HepG2 (cell line): ENCODE results near the gene SMIM24. TPM values are rescaled to one million over a fixed set of nuclear protein-coding genes. Genes with fewer than 3 reads are reported as not detected.
A peak's percentile ranks its signal among the peaks of the same experiment; 100 is the strongest.

ENCODE experiments used
- BRD4 ChIP-seq: sonication (generic); formaldehyde crosslinking; IDR thresholded peaks from 2 replicates; pipeline ENCODE4 v1.4.0; 2020; ENCODE audit warnings: missing genetic modification reagents
- KDM6A ChIP-seq: IDR thresholded peaks from 2 replicates; pipeline ENCODE4 v1.6.1; 2016; ENCODE audit warnings: low read depth
- MEIS1 ChIP-seq: sonication (generic); formaldehyde crosslinking; IDR thresholded peaks from 2 replicates; pipeline ENCODE4 v1.9.0; 2021; ENCODE audit warnings: mild to moderate bottlenecking, missing genetic modification reagents, moderate library complexity, borderline replicate concordance
- RAD51 ChIP-seq: fragments of 450-650 bp; IDR thresholded peaks from 2 replicates; pipeline ENCODE4 v1.6.1; 2016; ENCODE audit warnings: borderline replicate concordance
- ZEB1 ChIP-seq: IDR thresholded peaks from 2 replicates; pipeline ENCODE4 v1.6.1; 2012; ENCODE audit warnings: mild to moderate bottlenecking, low read depth, inconsistent platforms; ENCODE audit not compliant: insufficient replicate concordance
- ZNF558 ChIP-seq: sonication (generic); formaldehyde crosslinking; IDR thresholded peaks from 2 replicates; pipeline ENCODE4 v1.9.0; 2022; ENCODE audit warnings: mild to moderate bottlenecking, missing genetic modification reagents, borderline replicate concordance
- ZNF746 ChIP-seq: sonication (generic); formaldehyde crosslinking; IDR thresholded peaks from 2 replicates; pipeline ENCODE4 v1.8.0; 2022; ENCODE audit warnings: mild to moderate bottlenecking, missing genetic modification reagents
- ZNF75D ChIP-seq: sonication (generic); formaldehyde crosslinking; IDR thresholded peaks from 2 replicates; pipeline ENCODE4 v1.8.1; 2023; ENCODE audit warnings: missing genetic modification reagents, mild to moderate bottlenecking, borderline replicate concordance
- ZNF841 ChIP-seq: sonication (generic); formaldehyde crosslinking; IDR thresholded peaks from 2 replicates; pipeline ENCODE4 v1.8.1; 2023; ENCODE audit warnings: missing genetic modification reagents, borderline replicate concordance
- ZSCAN9 ChIP-seq: IDR thresholded peaks from 2 replicates; pipeline ENCODE4 v1.6.1; 2016; ENCODE audit warnings: borderline replicate concordance
- polyA plus RNA-seq, 8 experiments: library from polyadenylated mRNA; depleted of rRNA in 3 of 8; stranded (reverse) in 7 of 8; unstranded in 1 of 8; fragments of >200 nt; fragmentation: Illumina TruSeq in 4 of 8; extraction: Trizol in 4 of 8; gene quantifications; 2 replicates each; pipeline versions ENCODE4 v1.2.1 to v1.2.3, GENCODE V29; 2011 to 2016; ENCODE audit warnings: low read depth in 4 of 8, missing spikeins in 1 of 8, mixed read lengths in 1 of 8; ENCODE audit not compliant: insufficient read depth in 1 of 8
- total RNA-seq, 5 experiments: library from RNA; depleted of rRNA; stranded (reverse); fragments of >200 nt; fragmentation: Illumina TruSeq; extraction: Trizol; gene quantifications; 2 replicates each; pipeline ENCODE4 v1.2.3, GENCODE V29; 2016; ENCODE audit warnings: low read depth in 1 of 5
- TF ChIP-seq, protein P1 (sequence below): sonication (generic); formaldehyde crosslinking; IDR thresholded peaks from 2 replicates; pipeline ENCODE4 v1.8.0; 2022; ENCODE audit warnings: missing genetic modification reagents, mild to moderate bottlenecking, borderline replicate concordance
- TF ChIP-seq, protein P2 (sequence below): sonication (generic); formaldehyde crosslinking; IDR thresholded peaks from 2 replicates; pipeline ENCODE4 v1.4.0; 2020; ENCODE audit warnings: missing genetic modification reagents, borderline replicate concordance
- TF ChIP-seq, protein P3 (sequence below): sonication (generic); formaldehyde crosslinking; IDR thresholded peaks from 2 replicates; pipeline ENCODE4 v1.5.0; 2020; ENCODE audit warnings: mild to moderate bottlenecking, missing genetic modification reagents, borderline replicate concordance
- TF ChIP-seq, protein P4 (sequence below): sonication (generic); formaldehyde crosslinking; conservative IDR thresholded peaks from 2 replicates; pipeline ENCODE4 v1.5.0; 2020; ENCODE audit warnings: missing genetic modification reagents
- TF ChIP-seq, protein P5 (sequence below): IDR thresholded peaks from 2 replicates; pipeline ENCODE4 v1.6.1; 2012; ENCODE audit warnings: low read length, improper control_type of control experiment

SMIM24 gene
- total and polyA plus RNA-seq, 2 of the 13 experiments (the other 11 are each of a cell fraction or from before 2014, with no cell fraction given) = 11.2 to 70.6 TPM

DNA sequence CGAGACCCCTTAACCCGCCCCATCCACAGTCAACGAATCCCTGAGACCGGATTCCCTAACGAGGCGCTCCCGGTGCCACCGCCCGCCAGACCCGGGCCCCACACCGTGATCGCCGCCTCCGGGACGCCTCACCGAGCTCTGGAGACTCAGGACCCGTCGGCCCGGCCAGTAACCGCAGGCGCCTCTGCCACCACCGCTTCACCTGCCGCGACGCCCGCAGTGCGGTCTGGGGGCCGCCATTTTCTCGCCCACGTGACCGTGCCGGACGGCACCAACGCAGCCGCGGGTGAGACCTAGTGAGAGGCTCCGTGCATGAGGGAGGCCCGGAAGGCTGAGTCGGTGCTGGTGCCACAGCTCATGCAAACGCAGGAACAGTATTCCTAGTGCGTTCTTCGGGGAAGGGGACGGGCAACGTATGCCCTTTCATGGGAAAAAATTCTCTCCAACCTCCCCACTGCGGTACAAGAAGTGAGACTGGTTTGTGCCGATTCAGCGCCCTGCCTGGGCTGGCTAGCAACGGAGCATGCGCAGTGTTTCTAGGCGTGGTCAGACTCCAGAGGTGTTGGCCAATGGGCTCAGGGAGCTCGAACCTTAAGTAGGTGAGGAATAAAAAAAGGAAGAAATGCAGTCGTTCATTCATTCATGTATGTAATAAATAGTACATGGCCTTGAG, 20.2 kb upstream of the SMIM24 start, which contains the start of gene DOHH (continued):
- TF ChIP-seq, protein P1, sequence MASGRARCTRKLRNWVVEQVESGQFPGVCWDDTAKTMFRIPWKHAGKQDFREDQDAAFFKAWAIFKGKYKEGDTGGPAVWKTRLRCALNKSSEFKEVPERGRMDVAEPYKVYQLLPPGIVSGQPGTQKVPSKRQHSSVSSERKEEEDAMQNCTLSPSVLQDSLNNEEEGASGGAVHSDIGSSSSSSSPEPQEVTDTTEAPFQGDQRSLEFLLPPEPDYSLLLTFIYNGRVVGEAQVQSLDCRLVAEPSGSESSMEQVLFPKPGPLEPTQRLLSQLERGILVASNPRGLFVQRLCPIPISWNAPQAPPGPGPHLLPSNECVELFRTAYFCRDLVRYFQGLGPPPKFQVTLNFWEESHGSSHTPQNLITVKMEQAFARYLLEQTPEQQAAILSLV (CRISPR knock-in tag) = peak; percentile 92; the same call in 1 of the 2 replicates
- peak; percentile 76 for TF ChIP-seq ZEB1
- TF ChIP-seq RAD51 = peak; percentile 94
- peak; percentile 64; the same call in 1 of the 2 replicates for TF ChIP-seq MEIS1 (CRISPR knock-in tag)
- no peak for TF ChIP-seq KDM6A (CRISPR knock-in tag)
- TF ChIP-seq, protein P2, sequence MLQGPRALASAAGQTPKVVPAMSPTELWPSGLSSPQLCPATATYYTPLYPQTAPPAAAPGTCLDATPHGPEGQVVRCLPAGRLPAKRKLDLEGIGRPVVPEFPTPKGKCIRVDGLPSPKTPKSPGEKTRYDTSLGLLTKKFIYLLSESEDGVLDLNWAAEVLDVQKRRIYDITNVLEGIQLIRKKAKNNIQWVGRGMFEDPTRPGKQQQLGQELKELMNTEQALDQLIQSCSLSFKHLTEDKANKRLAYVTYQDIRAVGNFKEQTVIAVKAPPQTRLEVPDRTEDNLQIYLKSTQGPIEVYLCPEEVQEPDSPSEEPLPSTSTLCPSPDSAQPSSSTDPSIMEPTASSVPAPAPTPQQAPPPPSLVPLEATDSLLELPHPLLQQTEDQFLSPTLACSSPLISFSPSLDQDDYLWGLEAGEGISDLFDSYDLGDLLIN (CRISPR knock-in tag) = 0 out of 2 replicates have a peak, but pooled peaks have one; percentile 25
- TF ChIP-seq, protein P3, sequence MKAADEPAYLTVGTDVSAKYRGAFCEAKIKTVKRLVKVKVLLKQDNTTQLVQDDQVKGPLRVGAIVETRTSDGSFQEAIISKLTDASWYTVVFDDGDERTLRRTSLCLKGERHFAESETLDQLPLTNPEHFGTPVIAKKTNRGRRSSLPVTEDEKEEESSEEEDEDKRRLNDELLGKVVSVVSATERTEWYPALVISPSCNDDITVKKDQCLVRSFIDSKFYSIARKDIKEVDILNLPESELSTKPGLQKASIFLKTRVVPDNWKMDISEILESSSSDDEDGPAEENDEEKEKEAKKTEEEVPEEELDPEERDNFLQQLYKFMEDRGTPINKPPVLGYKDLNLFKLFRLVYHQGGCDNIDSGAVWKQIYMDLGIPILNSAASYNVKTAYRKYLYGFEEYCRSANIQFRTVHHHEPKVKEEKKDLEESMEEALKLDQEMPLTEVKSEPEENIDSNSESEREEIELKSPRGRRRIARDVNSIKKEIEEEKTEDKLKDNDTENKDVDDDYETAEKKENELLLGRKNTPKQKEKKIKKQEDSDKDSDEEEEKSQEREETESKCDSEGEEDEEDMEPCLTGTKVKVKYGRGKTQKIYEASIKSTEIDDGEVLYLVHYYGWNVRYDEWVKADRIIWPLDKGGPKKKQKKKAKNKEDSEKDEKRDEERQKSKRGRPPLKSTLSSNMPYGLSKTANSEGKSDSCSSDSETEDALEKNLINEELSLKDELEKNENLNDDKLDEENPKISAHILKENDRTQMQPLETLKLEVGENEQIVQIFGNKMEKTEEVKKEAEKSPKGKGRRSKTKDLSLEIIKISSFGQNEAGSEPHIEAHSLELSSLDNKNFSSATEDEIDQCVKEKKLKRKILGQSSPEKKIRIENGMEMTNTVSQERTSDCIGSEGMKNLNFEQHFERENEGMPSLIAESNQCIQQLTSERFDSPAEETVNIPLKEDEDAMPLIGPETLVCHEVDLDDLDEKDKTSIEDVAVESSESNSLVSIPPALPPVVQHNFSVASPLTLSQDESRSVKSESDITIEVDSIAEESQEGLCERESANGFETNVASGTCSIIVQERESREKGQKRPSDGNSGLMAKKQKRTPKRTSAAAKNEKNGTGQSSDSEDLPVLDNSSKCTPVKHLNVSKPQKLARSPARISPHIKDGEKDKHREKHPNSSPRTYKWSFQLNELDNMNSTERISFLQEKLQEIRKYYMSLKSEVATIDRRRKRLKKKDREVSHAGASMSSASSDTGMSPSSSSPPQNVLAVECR (CRISPR knock-in tag) = peak; percentile 92
- TF ChIP-seq ZNF75D (CRISPR knock-in tag) = peak; percentile 63; the same call in 1 of the 2 replicates
- no peak for TF ChIP-seq ZNF746 (CRISPR knock-in tag)
- TF ChIP-seq BRD4 = peak; percentile 92
- TF ChIP-seq, protein P4, sequence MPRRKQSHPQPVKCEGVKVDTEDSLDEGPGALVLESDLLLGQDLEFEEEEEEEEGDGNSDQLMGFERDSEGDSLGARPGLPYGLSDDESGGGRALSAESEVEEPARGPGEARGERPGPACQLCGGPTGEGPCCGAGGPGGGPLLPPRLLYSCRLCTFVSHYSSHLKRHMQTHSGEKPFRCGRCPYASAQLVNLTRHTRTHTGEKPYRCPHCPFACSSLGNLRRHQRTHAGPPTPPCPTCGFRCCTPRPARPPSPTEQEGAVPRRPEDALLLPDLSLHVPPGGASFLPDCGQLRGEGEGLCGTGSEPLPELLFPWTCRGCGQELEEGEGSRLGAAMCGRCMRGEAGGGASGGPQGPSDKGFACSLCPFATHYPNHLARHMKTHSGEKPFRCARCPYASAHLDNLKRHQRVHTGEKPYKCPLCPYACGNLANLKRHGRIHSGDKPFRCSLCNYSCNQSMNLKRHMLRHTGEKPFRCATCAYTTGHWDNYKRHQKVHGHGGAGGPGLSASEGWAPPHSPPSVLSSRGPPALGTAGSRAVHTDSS (CRISPR knock-in tag) = no peak
- 0 out of 2 replicates have a peak, but pooled peaks have one; percentile 43 for TF ChIP-seq ZNF558 (CRISPR knock-in tag)
- peak; percentile 70; the same call in 1 of the 2 replicates for TF ChIP-seq ZSCAN9 (CRISPR knock-in tag)
- TF ChIP-seq ZNF841 (CRISPR knock-in tag) = no peak
- TF ChIP-seq, protein P5, sequence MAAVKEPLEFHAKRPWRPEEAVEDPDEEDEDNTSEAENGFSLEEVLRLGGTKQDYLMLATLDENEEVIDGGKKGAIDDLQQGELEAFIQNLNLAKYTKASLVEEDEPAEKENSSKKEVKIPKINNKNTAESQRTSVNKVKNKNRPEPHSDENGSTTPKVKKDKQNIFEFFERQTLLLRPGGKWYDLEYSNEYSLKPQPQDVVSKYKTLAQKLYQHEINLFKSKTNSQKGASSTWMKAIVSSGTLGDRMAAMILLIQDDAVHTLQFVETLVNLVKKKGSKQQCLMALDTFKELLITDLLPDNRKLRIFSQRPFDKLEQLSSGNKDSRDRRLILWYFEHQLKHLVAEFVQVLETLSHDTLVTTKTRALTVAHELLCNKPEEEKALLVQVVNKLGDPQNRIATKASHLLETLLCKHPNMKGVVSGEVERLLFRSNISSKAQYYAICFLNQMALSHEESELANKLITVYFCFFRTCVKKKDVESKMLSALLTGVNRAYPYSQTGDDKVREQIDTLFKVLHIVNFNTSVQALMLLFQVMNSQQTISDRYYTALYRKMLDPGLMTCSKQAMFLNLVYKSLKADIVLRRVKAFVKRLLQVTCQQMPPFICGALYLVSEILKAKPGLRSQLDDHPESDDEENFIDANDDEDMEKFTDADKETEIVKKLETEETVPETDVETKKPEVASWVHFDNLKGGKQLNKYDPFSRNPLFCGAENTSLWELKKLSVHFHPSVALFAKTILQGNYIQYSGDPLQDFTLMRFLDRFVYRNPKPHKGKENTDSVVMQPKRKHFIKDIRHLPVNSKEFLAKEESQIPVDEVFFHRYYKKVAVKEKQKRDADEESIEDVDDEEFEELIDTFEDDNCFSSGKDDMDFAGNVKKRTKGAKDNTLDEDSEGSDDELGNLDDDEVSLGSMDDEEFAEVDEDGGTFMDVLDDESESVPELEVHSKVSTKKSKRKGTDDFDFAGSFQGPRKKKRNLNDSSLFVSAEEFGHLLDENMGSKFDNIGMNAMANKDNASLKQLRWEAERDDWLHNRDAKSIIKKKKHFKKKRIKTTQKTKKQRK = no peak
